CD14-positive monocyte (primary cell): ENCODE measurements around the gene DNAAF5. TPM values are rescaled to one million over a fixed set of nuclear protein-coding genes. Genes with fewer than 3 reads are reported as not detected.
A peak's percentile ranks its signal among the peaks of the same experiment; 100 is the strongest.

Experiments used
- DNase-seq, 3 donors: peaks; one replicate each; pipeline ENCODE4 v3.0.0-alpha.2; 2011 to 2022
- H2AFZ ChIP-seq: 2 replicates; pipeline ENCODE4 v1.6.0; 2012; ENCODE audit warnings: mild to moderate bottlenecking, low read depth, low read length, inconsistent platforms; ENCODE audit not compliant: insufficient read depth, poor library complexity, severe bottlenecking
- H3K27ac ChIP-seq, 2 donors: 1 replicate in 1 of 2; 2 replicates in 1 of 2; pipeline ENCODE4 v1.5.1; 2012 to 2013; ENCODE audit warnings: low read length in 2 of 2, control low read depth in 1 of 2, inconsistent platforms in 1 of 2, low read depth in 1 of 2, mild to moderate bottlenecking in 1 of 2
- H3K27me3 ChIP-seq, 2 donors: one replicate each; pipeline versions ENCODE4 v1.6.0 to v1.6.1; 2011 to 2013; ENCODE audit warnings: low read length in 2 of 2; ENCODE audit not compliant: control insufficient read depth in 2 of 2, insufficient read depth in 2 of 2
- H3K36me3 ChIP-seq, 2 donors: replicated peaks in 1 of 2; 1 replicate in 1 of 2; 2 replicates in 1 of 2; pipeline versions ENCODE4 v1.5.1 to v1.6.1; 2012 to 2013; ENCODE audit warnings: low read length in 2 of 2, control low read depth in 1 of 2, inconsistent platforms in 1 of 2, mild to moderate bottlenecking in 1 of 2; ENCODE audit not compliant: insufficient read depth in 2 of 2, control insufficient read depth in 1 of 2
- H3K4me1 ChIP-seq, 2 donors: 1 replicate in 1 of 2; 2 replicates in 1 of 2; pipeline versions ENCODE4 v1.5.1 to v1.6.1; 2012 to 2013; ENCODE audit warnings: low read length in 2 of 2, control low read depth in 1 of 2, inconsistent platforms in 1 of 2, mild to moderate bottlenecking in 1 of 2, moderate library complexity in 1 of 2; ENCODE audit not compliant: insufficient read depth in 2 of 2, control insufficient read depth in 1 of 2
- H3K4me2 ChIP-seq: replicated peaks from 2 replicates; pipeline ENCODE3; 2012; ENCODE audit warnings: low read length, moderate library complexity, mild to moderate bottlenecking; ENCODE audit not compliant: poor library complexity, severe bottlenecking; ENCODE audit errors: extremely low read depth
- H3K4me3 ChIP-seq, 3 experiments: fragments of 200-600 bp in 1 of 3; sonication (generic) in 1 of 3; replicated peaks in 1 of 3; 1 replicate in 2 of 3; 2 replicates in 1 of 3; pipeline ENCODE4 v1.5.1; 2011 to 2013; ENCODE audit warnings: low read length in 3 of 3, mild to moderate bottlenecking in 3 of 3, control low read depth in 2 of 3, low read depth in 2 of 3, inconsistent platforms in 1 of 3, moderate library complexity in 1 of 3
- H3K79me2 ChIP-seq: 2 replicates; pipeline ENCODE4 v1.6.0; 2012; ENCODE audit warnings: mild to moderate bottlenecking, control low read depth, inconsistent platforms, low read length, moderate library complexity; ENCODE audit not compliant: insufficient read depth
- H3K9ac ChIP-seq: 2 replicates; pipeline ENCODE4 v1.6.0; 2017; ENCODE audit warnings: low read length, mild to moderate bottlenecking; ENCODE audit not compliant: insufficient read depth, poor library complexity, severe bottlenecking
- H3K9me3 ChIP-seq, 2 donors: replicated peaks in 1 of 2; 1 replicate in 1 of 2; 2 replicates in 1 of 2; pipeline versions ENCODE4 v1.5.1 to v1.6.1; 2012 to 2013; ENCODE audit warnings: low read length in 2 of 2, control low read depth in 1 of 2; ENCODE audit not compliant: control insufficient read depth in 1 of 2, insufficient read depth in 1 of 2
- H4K20me1 ChIP-seq: 2 replicates; pipeline ENCODE4 v1.6.0; 2012; ENCODE audit warnings: mild to moderate bottlenecking, low read length, control low read depth, moderate library complexity; ENCODE audit not compliant: insufficient read depth
- H3K27ac Mint-ChIP-seq, 7 donors: one replicate each; pipeline ENCODE4 v1.8.0; 2020; ENCODE audit warnings: mild to moderate bottlenecking in 7 of 7, mixed read lengths in 7 of 7, moderate library complexity in 6 of 7, inconsistent platforms in 2 of 7
- H3K27me3 Mint-ChIP-seq, 3 donors: one replicate each; pipeline ENCODE4 v1.8.0; 2021 to 2022; ENCODE audit warnings: low read depth in 3 of 3, mild to moderate bottlenecking in 3 of 3, mixed read lengths in 3 of 3, moderate library complexity in 3 of 3, inconsistent platforms in 1 of 3
- H3K36me3 Mint-ChIP-seq, 2 donors: one replicate each; pipeline ENCODE4 v1.8.0; 2020; ENCODE audit warnings: mixed read lengths in 2 of 2, inconsistent platforms in 1 of 2, mild to moderate bottlenecking in 1 of 2
- H3K4me1 Mint-ChIP-seq: one replicate; pipeline ENCODE4 v1.8.0; 2020; ENCODE audit warnings: mild to moderate bottlenecking, mixed read lengths
- H3K4me3 Mint-ChIP-seq, 2 donors: one replicate each; pipeline ENCODE4 v1.8.0; 2020; ENCODE audit warnings: mild to moderate bottlenecking in 2 of 2, mixed read lengths in 2 of 2, moderate library complexity in 1 of 2
- H3K9me3 Mint-ChIP-seq, 7 donors: one replicate each; pipeline ENCODE4 v1.8.0; 2020 to 2022; ENCODE audit warnings: mixed read lengths in 7 of 7, mild to moderate bottlenecking in 6 of 7, moderate library complexity in 6 of 7, inconsistent platforms in 2 of 7
- WGBS: methylation state at CpG from one replicate; pipeline ENCODE4 v1.1.5; 2013; ENCODE audit warnings: missing lambda C conversion rate; ENCODE audit not compliant: insufficient coverage; 5-methylcytosine and 5-hydroxymethylcytosine counted together
- intact Hi-C, 2 donors: fragments of 100-400 bp; cut with micrococcal nuclease; formaldehyde crosslinking; loops; one replicate each; pipeline versions ENCODE4 v1.15.0 to v1.15.1; 2023
- polyA plus RNA-seq, 3 donors: library from polyadenylated mRNA; depleted of rRNA in 1 of 3; unstranded in 2 of 3; stranded (reverse) in 1 of 3; fragments of 300-500 nt in 2 of 3; fragments of >200 nt in 1 of 3; fragmentation: Illumina TruSeq in 2 of 3; gene quantifications; 1 replicate in 2 of 3; 2 replicates in 1 of 3; pipeline ENCODE4 v1.2.3, GENCODE V29; 2012 to 2021
- TF ChIP-seq, protein P1 (sequence below): fragments of 200-600 bp; IDR thresholded peaks from one replicate; pipeline ENCODE4 v1.8.0; 2022; ENCODE audit warnings: antibody characterized with exemption, mild to moderate bottlenecking

The DNAAF5 gene
- polyA plus RNA-seq, 3 donors = 1.2 to 9.6 (median 2.0) TPM

DNA sequence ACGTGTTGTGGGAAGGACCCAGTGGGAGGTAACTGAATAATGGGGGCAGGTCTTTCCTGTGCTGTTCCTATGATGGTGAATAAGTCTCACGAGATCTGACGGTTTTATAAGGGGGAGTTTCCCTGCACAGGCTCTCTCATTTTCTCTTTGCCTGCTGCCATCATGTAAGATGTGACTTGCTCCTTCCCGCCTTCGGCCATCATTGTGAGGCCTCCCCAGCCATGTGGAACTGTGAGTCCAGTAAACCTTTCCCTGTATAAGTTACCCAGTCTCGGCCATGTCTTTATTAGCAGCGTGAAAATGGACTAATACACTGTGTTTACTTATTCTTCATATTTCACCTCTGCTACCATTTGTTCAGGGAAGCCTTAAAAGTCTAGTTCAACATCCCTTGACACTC lies 2.2 kb upstream of the DNAAF5 start:
- Mint-ChIP-seq H3K4me1 (peaks cover 17% of the 10 kb centered on the region), H3K4me3 (no peak overlapping the region), H3K9me3 (peaks cover 33 to 54% (median 45%) of the 10 kb centered on the region in 7 donors), H3K27ac (no peak overlapping the region), H3K27me3 (peaks cover 0 to 5% (median 3%) of the 10 kb centered on the region in 3 donors), H3K36me3 (peaks cover 0 to 3% of the 10 kb centered on the region in 2 donors)
- H3K36me3 ChIP-seq = no peaks in the 10 kb centered on the region
- peaks cover 13 to 15% of the 10 kb centered on the region in 2 donors for H3K4me1 ChIP-seq
- H3K4me2 ChIP-seq = no peak overlapping the region
- peaks cover 16 to 25% of the 10 kb centered on the region in 2 donors for H3K9me3 ChIP-seq
- intact Hi-C loops = loop anchor here in 1 of 2 donors (10.0 kb wide), 1 partner anchor 119 kb away; no protein-coding TSS in a partner anchor
- H3K4me3 ChIP-seq = no peak overlapping the region
- H3K79me2 ChIP-seq = no peaks in the 10 kb centered on the region
- H3K9ac ChIP-seq = no peak overlapping the region
- TF ChIP-seq, protein P1, sequence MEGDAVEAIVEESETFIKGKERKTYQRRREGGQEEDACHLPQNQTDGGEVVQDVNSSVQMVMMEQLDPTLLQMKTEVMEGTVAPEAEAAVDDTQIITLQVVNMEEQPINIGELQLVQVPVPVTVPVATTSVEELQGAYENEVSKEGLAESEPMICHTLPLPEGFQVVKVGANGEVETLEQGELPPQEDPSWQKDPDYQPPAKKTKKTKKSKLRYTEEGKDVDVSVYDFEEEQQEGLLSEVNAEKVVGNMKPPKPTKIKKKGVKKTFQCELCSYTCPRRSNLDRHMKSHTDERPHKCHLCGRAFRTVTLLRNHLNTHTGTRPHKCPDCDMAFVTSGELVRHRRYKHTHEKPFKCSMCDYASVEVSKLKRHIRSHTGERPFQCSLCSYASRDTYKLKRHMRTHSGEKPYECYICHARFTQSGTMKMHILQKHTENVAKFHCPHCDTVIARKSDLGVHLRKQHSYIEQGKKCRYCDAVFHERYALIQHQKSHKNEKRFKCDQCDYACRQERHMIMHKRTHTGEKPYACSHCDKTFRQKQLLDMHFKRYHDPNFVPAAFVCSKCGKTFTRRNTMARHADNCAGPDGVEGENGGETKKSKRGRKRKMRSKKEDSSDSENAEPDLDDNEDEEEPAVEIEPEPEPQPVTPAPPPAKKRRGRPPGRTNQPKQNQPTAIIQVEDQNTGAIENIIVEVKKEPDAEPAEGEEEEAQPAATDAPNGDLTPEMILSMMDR = no peak
- H4K20me1 ChIP-seq = no peaks in the 10 kb centered on the region
- DNase-seq = no peak
- no peak overlapping the region for H2AFZ ChIP-seq
- 97% methylated on average over 5 of the region's 7 CpGs for WGBS
- H3K27me3 ChIP-seq = no peaks in the 10 kb centered on the region
- H3K27ac ChIP-seq = no peak overlapping the region

GRCh38 chr7:725223-726005 lies 1.1 kb upstream of the DNAAF5 start:
- Mint-ChIP-seq H3K27ac (peak overlapping the region in 1 of 7 donors; percentile 58), H3K27me3 (peaks cover 0 to 3% (median 2%) of the 10 kb centered on the region in 3 donors), H3K36me3 (peaks cover 9 to 13% of the 10 kb centered on the region in 2 donors), H3K4me3 (no peak overlapping the region), H3K9me3 (peaks cover 31 to 50% (median 40%) of the 10 kb centered on the region in 7 donors), H3K4me1 (peaks cover 17% of the 10 kb centered on the region)
- H3K36me3 ChIP-seq = peaks cover 4 to 8% of the 10 kb centered on the region in 2 donors
- H3K27me3 ChIP-seq = no peaks in the 10 kb centered on the region
- H4K20me1 ChIP-seq = no peaks in the 10 kb centered on the region
- H3K27ac ChIP-seq = no peak overlapping the region
- WGBS = 100% methylated on average over 5 of the region's 8 CpGs
- peak overlapping the region in 1 of 3 experiments; percentile 80 for H3K4me3 ChIP-seq
- H3K4me2 ChIP-seq = peak overlapping the region; percentile 79
- peak overlapping the region; percentile 100 for H2AFZ ChIP-seq
- intact Hi-C loops = loop anchor here in 1 of 2 donors (10.0 kb wide), 1 partner anchor 121 kb away; no protein-coding TSS in a partner anchor
- H3K4me1 ChIP-seq = peaks cover 13 to 15% of the 10 kb centered on the region in 2 donors
- no peak for DNase-seq
- no peak overlapping the region for H3K9ac ChIP-seq
- TF ChIP-seq, protein P1 = no peak
- H3K9me3 ChIP-seq = peaks cover 16 to 22% of the 10 kb centered on the region in 2 donors
- H3K79me2 ChIP-seq = no peaks in the 10 kb centered on the region
